Mesothelial cell of epicardium (in vitro differentiated cells): ENCODE results near the gene TMEM183A. TPM values are rescaled to one million over a fixed set of nuclear protein-coding genes. Genes with fewer than 3 reads are reported as not detected.
"Not testable (repeated sequence)": the region's sequence is repeated elsewhere in the genome, so short reads cannot be mapped to it uniquely, and the experiment has no call there.

ENCODE experiments used
- DNase-seq, 2 experiments: peaks; one replicate each; pipeline ENCODE4 v3.0.0; 2021; ENCODE audit warnings: low spot score in 2 of 2; ENCODE audit not compliant: unreplicated experiment in 2 of 2
- H3K27ac Mint-ChIP-seq: 2 replicates; pipeline ENCODE4 v1.8.0; 2021; ENCODE audit warnings: mixed read lengths
- H3K27me3 Mint-ChIP-seq: 2 replicates; pipeline ENCODE4 v1.8.0; 2021; ENCODE audit warnings: low read depth, mixed read lengths
- H3K36me3 Mint-ChIP-seq: 2 replicates; pipeline ENCODE4 v1.8.0; 2021; ENCODE audit warnings: mixed read lengths
- H3K4me1 Mint-ChIP-seq: 2 replicates; pipeline ENCODE4 v1.8.0; 2021; ENCODE audit warnings: mixed read lengths
- H3K4me3 Mint-ChIP-seq: 2 replicates; pipeline ENCODE4 v1.8.0; 2021; ENCODE audit warnings: mild to moderate bottlenecking, moderate library complexity, mixed read lengths
- H3K9me3 Mint-ChIP-seq: 2 replicates; pipeline ENCODE4 v1.8.0; 2021; ENCODE audit warnings: mixed read lengths
- total RNA-seq: library from RNA; stranded (reverse); gene quantifications from 3 replicates; pipeline ENCODE4 v1.2.1, GENCODE V29; 2021
- TF ChIP-seq, protein P1 (sequence below): fragments of 200-600 bp; sonication (generic); IDR thresholded peaks from one replicate; pipeline ENCODE4 v1.5.0; 2021; ENCODE audit warnings: antibody characterized with exemption; ENCODE audit not compliant: unreplicated experiment

The TMEM183A gene
- total RNA-seq, 1 donor from 2014 or later, result 58.4 TPM

DNA sequence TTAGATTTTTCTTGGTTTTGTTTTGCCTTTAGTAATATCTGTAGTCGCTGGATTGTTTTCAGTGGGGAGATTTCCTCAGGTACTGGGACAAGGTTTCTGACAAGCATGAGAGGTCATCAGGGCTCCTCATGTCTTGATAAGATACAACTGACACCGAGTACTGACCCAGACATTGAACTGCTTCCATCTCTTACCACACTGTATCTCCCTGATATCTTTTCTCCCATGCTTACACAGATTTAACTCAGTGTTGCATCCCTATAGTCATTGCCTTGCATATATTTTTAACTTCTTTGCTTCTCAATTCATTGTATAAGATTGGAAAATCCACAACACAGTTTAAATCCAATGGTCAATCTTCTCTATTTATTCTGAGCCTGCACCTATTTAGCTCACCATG, 27.7 kb upstream of the TMEM183A start:
- TF ChIP-seq, protein P1, sequence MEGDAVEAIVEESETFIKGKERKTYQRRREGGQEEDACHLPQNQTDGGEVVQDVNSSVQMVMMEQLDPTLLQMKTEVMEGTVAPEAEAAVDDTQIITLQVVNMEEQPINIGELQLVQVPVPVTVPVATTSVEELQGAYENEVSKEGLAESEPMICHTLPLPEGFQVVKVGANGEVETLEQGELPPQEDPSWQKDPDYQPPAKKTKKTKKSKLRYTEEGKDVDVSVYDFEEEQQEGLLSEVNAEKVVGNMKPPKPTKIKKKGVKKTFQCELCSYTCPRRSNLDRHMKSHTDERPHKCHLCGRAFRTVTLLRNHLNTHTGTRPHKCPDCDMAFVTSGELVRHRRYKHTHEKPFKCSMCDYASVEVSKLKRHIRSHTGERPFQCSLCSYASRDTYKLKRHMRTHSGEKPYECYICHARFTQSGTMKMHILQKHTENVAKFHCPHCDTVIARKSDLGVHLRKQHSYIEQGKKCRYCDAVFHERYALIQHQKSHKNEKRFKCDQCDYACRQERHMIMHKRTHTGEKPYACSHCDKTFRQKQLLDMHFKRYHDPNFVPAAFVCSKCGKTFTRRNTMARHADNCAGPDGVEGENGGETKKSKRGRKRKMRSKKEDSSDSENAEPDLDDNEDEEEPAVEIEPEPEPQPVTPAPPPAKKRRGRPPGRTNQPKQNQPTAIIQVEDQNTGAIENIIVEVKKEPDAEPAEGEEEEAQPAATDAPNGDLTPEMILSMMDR, result no peak

DNA sequence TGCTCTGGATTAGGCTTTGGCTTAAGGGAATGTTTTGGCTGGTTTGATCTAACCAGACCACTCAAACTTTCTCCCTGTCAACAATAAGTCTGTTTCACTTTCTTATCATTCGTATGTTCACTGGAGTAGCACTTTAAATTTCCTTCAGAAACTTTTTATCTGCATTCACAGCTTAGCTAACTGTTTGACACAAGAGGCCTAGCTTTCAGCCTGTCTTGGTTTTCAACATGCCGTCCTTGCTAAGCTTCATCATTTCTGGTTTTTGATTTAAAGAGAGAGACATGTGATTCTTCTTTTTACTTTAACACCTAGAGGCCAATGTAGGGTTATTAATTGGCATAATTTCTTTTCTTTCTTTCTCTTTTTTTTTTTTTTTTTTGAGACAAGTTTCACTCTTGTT, 25.2 kb upstream of the TMEM183A start:
- H3K4me1 Mint-ChIP-seq, result no peaks in the 10 kb centered on the region
- TF ChIP-seq, protein P1, result no peak
- DNase-seq, result no peak
- no peaks in the 10 kb centered on the region for H3K9me3 Mint-ChIP-seq
- peaks cover 50% of the 10 kb centered on the region for H3K27me3 Mint-ChIP-seq
- no peaks in the 10 kb centered on the region for H3K36me3 Mint-ChIP-seq
- H3K27ac Mint-ChIP-seq, result no peak overlapping the region
- H3K4me3 Mint-ChIP-seq, result no peak overlapping the region

More for the DNA sequence above, 27.7 kb upstream of the TMEM183A start:
- Mint-ChIP-seq H3K4me1 (no peaks in the 10 kb centered on the region), H3K9me3 (no peaks in the 10 kb centered on the region), H3K36me3 (no peaks in the 10 kb centered on the region), H3K27me3 (peaks cover 51% of the 10 kb centered on the region), H3K4me3 (no peak overlapping the region), H3K27ac (no peak overlapping the region)
- no peak for DNase-seq

DNA sequence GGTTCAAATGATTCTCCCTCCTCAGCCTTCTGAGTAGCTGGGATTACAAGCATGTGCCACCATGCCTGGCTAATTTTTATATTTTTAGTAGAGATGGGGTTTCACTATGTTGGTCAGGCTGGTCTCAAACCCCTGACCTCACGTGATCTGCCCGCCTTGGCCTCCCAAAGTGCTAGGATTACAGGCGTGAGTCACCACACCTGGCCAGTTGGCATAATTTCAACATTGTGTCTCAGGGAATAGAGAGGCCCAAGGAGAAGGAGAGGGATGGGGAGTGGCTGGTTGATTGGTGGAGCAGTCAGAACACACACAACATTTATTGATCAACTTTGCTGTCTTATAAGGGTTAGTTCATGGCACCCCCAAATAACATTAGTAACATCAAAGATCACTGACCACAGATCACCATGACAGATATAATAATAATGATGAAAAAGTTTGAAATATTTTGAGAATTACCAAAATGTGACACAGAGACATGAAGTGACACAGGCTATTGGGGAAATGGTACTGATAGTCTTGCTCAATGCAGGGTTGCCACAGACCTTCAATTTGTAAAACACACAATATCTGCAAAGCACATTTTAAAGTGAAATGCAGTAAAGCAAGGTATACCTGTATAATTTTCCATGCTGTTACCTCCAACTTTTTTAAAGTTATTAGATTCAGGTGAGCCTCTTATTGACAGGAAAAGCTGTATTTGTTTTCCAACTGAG, 24.3 kb upstream of the TMEM183A start:
- Mint-ChIP-seq H3K27me3 (peaks cover 46% of the 10 kb centered on the region), H3K4me1 (no peaks in the 10 kb centered on the region), H3K9me3 (no peaks in the 10 kb centered on the region), H3K36me3 (no peaks in the 10 kb centered on the region), H3K4me3 (no peak overlapping the region), H3K27ac (no peak overlapping the region)
- DNase-seq, result no peak
- TF ChIP-seq, protein P1, result no peak

DNA sequence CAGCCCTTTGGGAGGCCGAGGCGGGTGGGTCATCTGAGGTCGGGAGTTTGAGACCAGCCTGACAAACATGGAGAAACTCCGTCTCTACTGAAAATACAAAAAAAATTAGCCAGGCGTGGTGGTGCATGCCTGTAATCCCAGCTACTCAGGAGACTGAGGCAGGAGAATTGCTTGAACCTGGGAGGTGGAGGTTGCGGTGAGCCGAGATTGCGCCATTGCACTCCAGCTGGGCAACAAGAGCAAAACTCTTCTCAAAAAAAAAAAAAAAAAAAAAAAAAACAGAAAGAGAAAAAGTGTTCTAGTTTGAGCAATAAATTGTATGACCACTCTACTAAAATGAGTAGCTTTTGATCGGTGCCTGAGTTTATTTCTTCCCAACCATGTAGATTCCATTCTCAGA, 21.1 kb upstream of the TMEM183A start:
- H3K27me3 Mint-ChIP-seq, result peaks cover 48% of the 10 kb centered on the region
- DNase-seq, H3K36me3 Mint-ChIP-seq, H3K4me1 Mint-ChIP-seq, H3K4me3 Mint-ChIP-seq, H3K9me3 Mint-ChIP-seq, H3K27ac Mint-ChIP-seq: not testable (repeated sequence)

DNA sequence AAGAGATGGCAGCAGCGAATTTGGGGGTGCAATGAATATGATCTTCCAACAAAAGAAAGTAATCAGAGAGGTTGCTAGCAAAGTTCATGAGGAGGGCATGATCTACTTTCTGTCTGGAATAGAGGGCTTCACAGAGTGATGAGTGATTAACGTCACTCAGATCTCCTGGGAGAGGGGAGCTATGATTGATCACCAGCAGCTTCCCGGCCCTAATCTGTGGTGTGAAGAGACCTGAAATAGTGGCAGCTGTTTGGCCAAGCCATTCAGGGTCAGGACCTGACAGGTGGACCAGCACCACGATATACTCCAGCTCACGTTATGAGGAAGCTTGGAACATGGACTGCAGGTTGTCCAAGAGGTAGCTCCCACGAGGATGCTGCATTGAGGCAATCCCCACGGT, 19.9 kb upstream of the TMEM183A start:
- H3K27ac Mint-ChIP-seq, result no peak overlapping the region
- H3K4me3 Mint-ChIP-seq, result no peak overlapping the region
- H3K36me3 Mint-ChIP-seq, result no peaks in the 10 kb centered on the region
- TF ChIP-seq, protein P1, result no peak
- no peak for DNase-seq
- peaks cover 8% of the 10 kb centered on the region for H3K9me3 Mint-ChIP-seq
- H3K27me3 Mint-ChIP-seq, result peaks cover 59% of the 10 kb centered on the region
- no peaks in the 10 kb centered on the region for H3K4me1 Mint-ChIP-seq

DNA sequence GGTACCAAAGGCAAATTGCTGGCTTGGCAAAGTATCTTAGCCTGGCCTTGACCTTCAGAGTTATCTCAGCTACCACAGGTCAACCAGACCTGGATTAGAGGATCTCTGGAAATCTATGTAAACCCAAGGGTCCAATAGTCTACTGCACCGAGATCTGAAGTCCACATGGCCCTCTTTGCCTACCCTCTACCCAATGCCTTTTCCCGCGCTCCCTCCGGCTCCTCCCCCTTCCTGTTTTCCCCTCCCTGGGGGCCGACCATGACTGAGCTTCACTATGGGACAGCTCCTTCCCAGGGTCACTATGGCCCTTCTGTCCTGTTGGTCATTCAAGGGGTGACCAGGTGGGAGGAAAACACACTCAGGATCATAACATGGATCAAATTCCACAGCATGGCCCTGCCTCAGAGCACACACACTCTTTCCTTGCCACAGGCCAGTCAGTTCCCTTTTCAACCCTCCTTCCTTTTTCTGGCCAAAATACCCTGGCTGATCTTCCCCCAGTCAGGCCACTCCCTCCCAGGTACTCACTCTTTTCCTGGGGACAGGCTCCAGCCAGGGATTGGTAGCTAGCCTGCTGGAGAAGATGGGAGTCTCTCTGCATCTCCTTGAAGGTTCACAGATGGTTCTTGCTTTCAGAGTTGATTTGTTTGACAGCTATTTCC, 19.1 kb upstream of the TMEM183A start:
- no peak for DNase-seq
- Mint-ChIP-seq H3K27ac (no peak overlapping the region), H3K4me1 (no peaks in the 10 kb centered on the region), H3K9me3 (peaks cover 8% of the 10 kb centered on the region), H3K4me3 (no peak overlapping the region), H3K27me3 (peaks cover 62% of the 10 kb centered on the region), H3K36me3 (no peaks in the 10 kb centered on the region)
- TF ChIP-seq, protein P1, result no peak
